22Rv1 (cell line): ENCODE data around the gene PDE3A.

Experiments
- H3K27ac ChIP-seq: fragments of 450-650 bp; 2 replicates; pipeline ENCODE4 v1.5.1; 2017
- CTCF ChIP-seq: fragments of 450-650 bp; IDR thresholded peaks from 2 replicates; pipeline ENCODE4 v1.5.1; 2017; ENCODE audit warnings: mild to moderate bottlenecking
- ZFX ChIP-seq: fragments of 450-650 bp; IDR thresholded peaks from 2 replicates; pipeline ENCODE4 v1.6.1; 2017; ENCODE audit warnings: antibody characterized with exemption, borderline replicate concordance

Gene PDE3A

DNA sequence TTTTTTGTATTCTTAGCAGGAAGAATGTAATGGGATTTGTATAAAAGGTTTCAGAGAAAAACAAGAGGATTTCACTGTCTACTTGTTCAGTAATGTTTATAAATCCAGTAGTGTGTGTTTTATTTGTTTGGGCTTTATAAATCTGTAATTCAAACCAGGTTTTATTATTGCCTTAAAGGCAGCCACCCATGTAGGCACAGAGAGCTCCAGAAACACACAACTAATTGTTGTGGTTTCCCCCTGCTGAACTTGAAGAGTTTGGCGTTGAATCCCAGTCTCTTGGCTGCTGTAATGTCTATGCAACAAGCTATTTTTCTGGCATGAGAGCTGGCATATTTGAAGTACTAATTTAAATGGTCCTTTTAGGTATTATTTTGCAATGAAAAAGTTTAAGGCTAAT lies 263.4 kb downstream of the PDE3A start:
- H3K27ac ChIP-seq = no peak overlapping the region
- no peak for TF ChIP-seq ZFX
- no peak for TF ChIP-seq CTCF

GRCh38 chr12:20641106-20641505 lies 272.8 kb downstream of the PDE3A start:
- TF ChIP-seq ZFX (no peak), CTCF (no peak)
- H3K27ac ChIP-seq = no peak overlapping the region

DNA sequence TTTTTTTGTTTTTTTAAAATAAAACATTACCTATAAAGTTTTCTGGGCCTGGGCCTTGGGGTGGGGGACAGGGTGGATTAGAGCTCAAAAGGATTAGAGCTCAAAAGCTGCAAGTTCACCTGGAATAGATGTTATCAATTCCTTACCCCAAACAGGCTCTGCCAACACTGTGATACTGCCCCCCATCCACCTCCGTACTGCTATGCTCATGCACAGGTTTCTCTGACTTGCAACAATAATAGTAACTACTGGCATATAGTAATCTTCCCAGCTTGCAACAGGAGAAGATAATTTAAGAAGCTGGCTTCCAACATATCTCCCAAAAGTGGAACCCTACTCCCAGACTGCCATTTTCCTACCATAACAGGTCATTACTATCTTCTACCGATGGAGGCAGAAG lies 275.5 kb downstream of the PDE3A start:
- H3K27ac ChIP-seq = no peak overlapping the region
- TF ChIP-seq CTCF = no peak
- TF ChIP-seq ZFX = no peak

DNA sequence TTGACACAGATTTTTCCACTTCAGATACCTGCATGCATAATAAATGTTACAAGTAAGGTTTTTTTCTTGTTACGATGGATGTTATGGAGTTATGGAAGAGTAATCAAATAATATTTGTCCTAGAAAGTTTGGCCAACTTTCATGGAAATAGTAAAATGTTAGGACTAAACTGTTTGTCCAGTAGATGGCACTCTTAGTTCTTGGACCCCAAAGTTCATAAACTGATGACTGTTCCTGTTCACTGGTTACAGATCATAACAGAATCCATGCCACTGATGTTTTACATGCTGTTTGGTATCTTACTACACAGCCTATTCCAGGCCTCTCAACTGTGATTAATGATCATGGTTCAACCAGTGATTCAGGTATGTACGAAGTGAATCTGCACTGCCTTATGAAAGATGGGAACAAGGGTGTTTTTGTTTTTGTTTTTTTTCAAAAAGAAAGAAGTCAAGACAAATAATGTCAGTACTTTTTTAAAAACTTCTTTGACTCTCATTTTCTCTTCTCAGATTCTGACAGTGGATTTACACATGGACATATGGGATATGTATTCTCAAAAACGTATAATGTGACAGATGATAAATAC lies 278.0 kb downstream of the PDE3A start:
- TF ChIP-seq CTCF (peak; percentile 88), ZFX (no peak)

DNA sequence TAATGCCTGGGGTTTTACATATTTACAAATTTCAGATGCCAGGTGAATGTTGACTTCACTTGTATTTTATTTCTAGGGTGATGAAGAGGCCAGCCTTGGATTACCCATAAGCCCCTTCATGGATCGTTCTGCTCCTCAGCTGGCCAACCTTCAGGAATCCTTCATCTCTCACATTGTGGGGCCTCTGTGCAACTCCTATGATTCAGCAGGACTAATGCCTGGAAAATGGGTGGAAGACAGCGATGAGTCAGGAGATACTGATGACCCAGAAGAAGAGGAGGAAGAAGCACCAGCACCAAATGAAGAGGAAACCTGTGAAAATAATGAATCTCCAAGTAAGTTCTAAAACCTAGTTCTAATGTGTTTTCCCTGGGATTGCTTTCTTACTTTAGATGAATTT lies 285.5 kb downstream of the PDE3A start:
- H3K27ac ChIP-seq = no peak overlapping the region
- no peak for TF ChIP-seq CTCF
- no peak for TF ChIP-seq ZFX

More for the DNA sequence above, 278.0 kb downstream of the PDE3A start:
- no peak overlapping the region for H3K27ac ChIP-seq

DNA sequence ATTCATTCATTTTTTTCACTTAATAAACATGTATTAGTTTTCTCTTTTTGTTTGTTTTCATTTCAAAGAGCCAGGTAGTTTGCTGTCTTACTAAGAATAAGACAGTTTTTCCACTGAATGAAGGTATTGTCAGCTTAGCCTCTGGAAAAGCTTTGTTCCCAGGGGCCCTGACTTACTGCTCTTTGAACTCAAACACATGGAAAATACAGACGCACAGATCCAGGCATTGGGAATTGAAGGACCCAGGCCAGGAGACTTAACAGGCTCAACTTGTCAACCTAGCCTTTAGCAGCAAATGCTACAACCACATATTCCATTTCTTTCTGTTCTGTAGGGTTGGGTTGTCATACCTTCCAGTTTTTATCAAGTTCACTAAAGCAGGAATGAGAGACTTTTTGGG lies 288.3 kb downstream of the PDE3A start:
- TF ChIP-seq ZFX = no peak
- TF ChIP-seq CTCF = no peak
- no peak overlapping the region for H3K27ac ChIP-seq

DNA sequence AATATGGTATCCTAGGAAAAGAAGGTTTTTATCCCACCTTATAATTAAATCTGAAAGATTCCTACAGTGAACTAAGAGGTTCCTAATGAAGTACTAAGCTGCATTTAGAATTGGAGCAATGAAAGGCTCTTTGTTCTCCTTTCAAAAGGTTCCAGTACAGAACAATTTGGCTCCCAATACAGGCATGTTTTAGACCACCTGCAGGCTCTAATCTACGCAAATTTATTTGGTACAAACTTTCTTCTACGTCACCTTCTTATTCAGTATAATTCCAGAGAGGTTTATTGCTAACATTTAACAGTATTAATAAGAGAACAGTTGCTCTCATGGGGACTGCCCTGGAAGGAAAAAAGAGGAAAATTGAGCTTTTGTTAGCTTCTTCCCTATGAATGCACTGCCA lies 289.2 kb downstream of the PDE3A start:
- TF ChIP-seq ZFX (no peak), CTCF (no peak)
- no peak overlapping the region for H3K27ac ChIP-seq
